H1 (cell line): ENCODE data around the gene LCE6A. TPM values are rescaled to one million over a fixed set of nuclear protein-coding genes. Genes with fewer than 3 reads are reported as not detected.

Source experiments
- CTCF ChIA-PET: fragments of 300-600 bp; sonication (Branson Sonifier 250); formaldehyde crosslinking; loops from one replicate; lab custom pipeline; 2021; ENCODE audit not compliant: partially characterized antibody; lab: Charles Lee
- POLR2A ChIA-PET: fragments of 300-600 bp; sonication (Branson Sonifier 250); formaldehyde crosslinking; loops from one replicate; lab custom pipeline; 2021; ENCODE audit warnings: inconsistent platforms; ENCODE audit not compliant: partially characterized antibody; lab: Charles Lee
- DNase-seq, 2 experiments: peaks; one replicate each; pipeline versions ENCODE4 v3.0.0 to v3.0.0-alpha.2; 2010 to 2022; ENCODE audit warnings: low spot score in 2 of 2, low read depth in 1 of 2, mixed read lengths in 1 of 2
- FAIRE-seq: peaks from 2 replicates; lab custom pipeline; 2011; peaks lifted over from hg19 to GRCh38; lab: Jason Lieb, UNC
- H2AFZ ChIP-seq: 2 replicates; pipeline ENCODE4 v1.8.1; 2012; ENCODE audit warnings: low read length, inconsistent platforms
- H2AK5ac ChIP-seq: 2 replicates; pipeline ENCODE4 v1.6.1; 2013; ENCODE audit warnings: low read depth, low read length
- H2BK120ac ChIP-seq: replicated peaks from 2 replicates; pipeline ENCODE3; 2013; ENCODE audit warnings: low read depth, low read length, inconsistent platforms
- H2BK12ac ChIP-seq: 2 replicates; pipeline ENCODE4 v1.6.1; 2013; ENCODE audit warnings: low read depth, low read length
- H2BK15ac ChIP-seq: 2 replicates; pipeline ENCODE4 v1.6.1; 2013; ENCODE audit warnings: low read length
- H2BK20ac ChIP-seq: 2 replicates; pipeline ENCODE4 v1.6.1; 2013; ENCODE audit warnings: low read length
- H2BK5ac ChIP-seq: 2 replicates; pipeline ENCODE4 v1.6.1; 2013; ENCODE audit warnings: low read depth, low read length
- H3K14ac ChIP-seq: 2 replicates; pipeline ENCODE4 v1.6.1; 2013; ENCODE audit warnings: inconsistent platforms; ENCODE audit not compliant: insufficient read length
- H3K18ac ChIP-seq: 2 replicates; pipeline ENCODE4 v1.6.1; 2013; ENCODE audit warnings: low read length; ENCODE audit errors: extremely low read depth
- H3K23ac ChIP-seq: 2 replicates; pipeline ENCODE4 v1.6.1; 2013; ENCODE audit warnings: inconsistent platforms; ENCODE audit not compliant: insufficient read length
- H3K23me2 ChIP-seq: 2 replicates; pipeline ENCODE4 v1.6.1; 2013; ENCODE audit warnings: low read depth, low read length
- H3K27ac ChIP-seq: 2 replicates; pipeline ENCODE4 v1.6.1; 2011; ENCODE audit warnings: low read depth, low read length, inconsistent platforms
- H3K27me3 ChIP-seq, 4 experiments: replicated peaks in 1 of 4; 1 replicate in 1 of 4; 2 replicates in 3 of 4; pipeline versions ENCODE4 v1.6.1 to v1.8.1; 2011 to 2013; ENCODE audit warnings: low read length in 3 of 4, mild to moderate bottlenecking in 3 of 4, inconsistent platforms in 2 of 4, mixed read lengths in 2 of 4, moderate library complexity in 1 of 4; ENCODE audit not compliant: control insufficient read depth in 3 of 4, insufficient read depth in 3 of 4; ENCODE audit errors: extremely low read depth in 1 of 4
- H3K36me3 ChIP-seq, 4 experiments: 2 replicates each; pipeline versions ENCODE4 v1.6.1 to v1.8.1; 2011 to 2013; ENCODE audit warnings: mild to moderate bottlenecking in 4 of 4, low read length in 3 of 4, moderate library complexity in 2 of 4, control low read depth in 1 of 4, inconsistent platforms in 1 of 4; ENCODE audit not compliant: insufficient read depth in 4 of 4, control insufficient read depth in 2 of 4
- H3K4ac ChIP-seq: replicated peaks from 2 replicates; pipeline ENCODE3; 2013; ENCODE audit warnings: low read length, low read depth, mixed read lengths, inconsistent platforms; ENCODE audit not compliant: insufficient read length
- H3K4me1 ChIP-seq, 4 experiments: replicated peaks in 1 of 4; 1 replicate in 1 of 4; 2 replicates in 3 of 4; pipeline versions ENCODE4 v1.6.1 to v1.8.1; 2011 to 2013; ENCODE audit warnings: low read length in 3 of 4, inconsistent platforms in 2 of 4, mixed read lengths in 1 of 4; ENCODE audit not compliant: insufficient read depth in 4 of 4, control insufficient read depth in 3 of 4
- H3K4me2 ChIP-seq, 2 experiments: 2 replicates each; pipeline versions ENCODE4 v1.6.1 to v1.8.1; 2011 to 2013; ENCODE audit warnings: low read depth in 2 of 2, low read length in 2 of 2, control low read depth in 1 of 2, inconsistent platforms in 1 of 2, mild to moderate bottlenecking in 1 of 2; ENCODE audit not compliant: insufficient read depth in 1 of 2
- H3K4me3 ChIP-seq, 4 experiments: fragments of 200-600, 300-600 bp in 1 of 4; sonication (generic), shearing (Covaris generic), sonication (Bioruptor Twin) in 1 of 4; 2 replicates each; pipeline versions ENCODE4 v1.5.1 to v1.8.1; 2011 to 2016; ENCODE audit warnings: low read length in 4 of 4, low read depth in 3 of 4, control low read depth in 2 of 4, inconsistent platforms in 2 of 4, mild to moderate bottlenecking in 2 of 4, mixed read lengths in 1 of 4, moderate library complexity in 1 of 4; ENCODE audit not compliant: insufficient read depth in 2 of 4; ENCODE audit errors: extremely low read depth in 1 of 4
- H3K56ac ChIP-seq: replicated peaks from 2 replicates; pipeline ENCODE3; 2013; ENCODE audit warnings: low read depth, mild to moderate bottlenecking, mixed read lengths, low read length, inconsistent platforms; ENCODE audit not compliant: insufficient read length
- H3K79me1 ChIP-seq: 2 replicates; pipeline ENCODE4 v1.6.1; 2013; ENCODE audit warnings: low read depth, low read length, control low read depth
- H3K79me2 ChIP-seq, 2 experiments: 2 replicates each; pipeline versions ENCODE4 v1.6.1 to v1.8.1; 2012 to 2013; ENCODE audit warnings: low read length in 2 of 2, mild to moderate bottlenecking in 2 of 2, inconsistent platforms in 1 of 2; ENCODE audit not compliant: insufficient read depth in 2 of 2, control insufficient read depth in 1 of 2
- H3K9ac ChIP-seq, 4 experiments: replicated peaks in 1 of 4; 1 replicate in 1 of 4; 2 replicates in 3 of 4; pipeline versions ENCODE4 v1.6.1 to v1.8.1; 2011 to 2013; ENCODE audit warnings: low read depth in 3 of 4, low read length in 3 of 4, control low read depth in 2 of 4, mild to moderate bottlenecking in 2 of 4, moderate library complexity in 2 of 4, inconsistent platforms in 1 of 4; ENCODE audit errors: extremely low read depth in 1 of 4
- H3K9me3 ChIP-seq, 2 experiments: 2 replicates each; pipeline versions ENCODE4 v1.6.1 to v1.8.1; 2012 to 2013; ENCODE audit warnings: mild to moderate bottlenecking in 2 of 2, moderate library complexity in 2 of 2, control low read depth in 1 of 2, inconsistent platforms in 1 of 2, low read depth in 1 of 2, low read length in 1 of 2, mixed read lengths in 1 of 2; ENCODE audit not compliant: insufficient read depth in 2 of 2
- H4K20me1 ChIP-seq, 2 experiments: replicated peaks in 1 of 2; 2 replicates each; pipeline versions ENCODE3 to v1.8.1; 2011 to 2013; ENCODE audit warnings: inconsistent platforms in 2 of 2, low read length in 2 of 2, mild to moderate bottlenecking in 1 of 2; ENCODE audit not compliant: insufficient read depth in 2 of 2, control insufficient read depth in 1 of 2
- H4K5ac ChIP-seq: 2 replicates; pipeline ENCODE4 v1.6.1; 2013; ENCODE audit warnings: low read length, low read depth, mixed read lengths, inconsistent platforms; ENCODE audit not compliant: insufficient read length
- H4K8ac ChIP-seq: 2 replicates; pipeline ENCODE4 v1.8.0; 2013; ENCODE audit warnings: mild to moderate bottlenecking, moderate library complexity, low read length, inconsistent platforms; ENCODE audit not compliant: insufficient read depth; ENCODE audit errors: extremely low read depth
- H4K91ac ChIP-seq: replicated peaks from 2 replicates; pipeline ENCODE3; 2013; ENCODE audit warnings: low read length, mixed read lengths, inconsistent platforms; ENCODE audit not compliant: insufficient read length
- BCL11A ChIP-seq, 2 experiments: IDR thresholded peaks; one replicate each; pipeline ENCODE4 v1.6.1; 2011; ENCODE audit warnings: low read depth in 2 of 2, low read length in 2 of 2, mild to moderate bottlenecking in 2 of 2
- BRCA1 ChIP-seq: IDR thresholded peaks from 2 replicates; pipeline ENCODE4 v1.6.1; 2012; ENCODE audit warnings: low read depth, low read length, improper control_type of control experiment
- CBX5 ChIP-seq: fragments of 300-800, 300-1000 bp; sonication (generic); IDR thresholded peaks from 2 replicates; pipeline ENCODE4 v1.7.1; 2016; ENCODE audit warnings: antibody characterized with exemption, low read length, low read depth
- EP300 ChIP-seq, 2 experiments: IDR thresholded peaks; 1 replicate in 1 of 2; 2 replicates in 1 of 2; pipeline ENCODE4 v1.6.1; 2011 to 2012; ENCODE audit warnings: low read depth in 2 of 2, low read length in 2 of 2, mild to moderate bottlenecking in 2 of 2, borderline replicate concordance in 1 of 2, inconsistent platforms in 1 of 2, moderate library complexity in 1 of 2
- FOSL1 ChIP-seq: IDR thresholded peaks from 2 replicates; pipeline ENCODE4 v1.6.1; 2011; ENCODE audit warnings: mild to moderate bottlenecking, low read depth, low read length, moderate library complexity; ENCODE audit not compliant: insufficient read depth
- HDAC2 ChIP-seq, 2 experiments: fragments of 300-600 bp in 1 of 2; sonication (generic) in 1 of 2; IDR thresholded peaks; 2 replicates each; pipeline ENCODE4 v1.6.1; 2011 to 2012; ENCODE audit warnings: low read depth in 2 of 2, low read length in 2 of 2, mild to moderate bottlenecking in 2 of 2, moderate library complexity in 2 of 2, borderline replicate concordance in 1 of 2, inconsistent platforms in 1 of 2
- SIX5 ChIP-seq: IDR thresholded peaks from 2 replicates; pipeline ENCODE4 v1.6.1; 2011; ENCODE audit warnings: mild to moderate bottlenecking, low read depth, low read length
- SRF ChIP-seq: IDR thresholded peaks from 2 replicates; pipeline ENCODE4 v1.6.1; 2011; ENCODE audit warnings: mild to moderate bottlenecking, low read depth, low read length, moderate library complexity
- SUZ12 ChIP-seq: fragments of 200-600 bp; sonication (generic); IDR thresholded peaks from 2 replicates; pipeline ENCODE4 v1.6.1; 2012; ENCODE audit warnings: mild to moderate bottlenecking, inconsistent platforms, low read length, moderate library complexity, mixed read lengths
- TBP ChIP-seq: IDR thresholded peaks from 2 replicates; pipeline ENCODE4 v1.6.1; 2011; ENCODE audit warnings: low read depth, low read length, improper control_type of control experiment
- WGBS, 2 experiments: shearing (Covaris generic) in 1 of 2; methylation state at CpG; one replicate each; pipeline versions ENCODE4 v1.1.6 to v1.1.7; 2013 to 2015; ENCODE audit warnings: low lambda C conversion rate in 2 of 2, mixed read lengths in 2 of 2, inconsistent platforms in 1 of 2, low coverage in 1 of 2, missing lambda C conversion rate in 1 of 2; ENCODE audit not compliant: insufficient replicate concordance in 2 of 2, insufficient coverage in 1 of 2, insufficient read length in 1 of 2; ENCODE audit errors: extremely low coverage in 1 of 2, missing lambda C conversion rate in 1 of 2; 5-methylcytosine and 5-hydroxymethylcytosine counted together
- polyA plus RNA-seq, 7 experiments: library from polyadenylated mRNA; depleted of rRNA in 3 of 7; stranded (reverse) in 5 of 7; unstranded in 2 of 7; fragments of >200 nt in 5 of 7; fragments of 200-250 nt in 2 of 7; gene quantifications; 1 replicate in 5 of 7; 2 replicates in 1 of 7; 4 replicates in 1 of 7; pipeline versions ENCODE4 v1.2.1 to v1.2.3, GENCODE V29; 2011 to 2013; ENCODE audit warnings: missing spikeins in 2 of 7, mixed read lengths in 2 of 7
- total RNA-seq: library from RNA; stranded (reverse); fragmentation: NEBNext Ultra II Directional; extraction: Animal tissue kit (Norgen Biotek cat#: 25700); gene quantifications from 2 replicates; pipeline ENCODE4 v1.2.1, GENCODE V29; 2021

The LCE6A gene
- total and polyA plus RNA-seq, 2 of the 8 experiments (the other 6 are each of a cell fraction or from before 2014, with no cell fraction given), result not detected

- no peaks in the 10 kb centered on the region for H4K20me1 ChIP-seq
- H2BK15ac ChIP-seq, result no peak within 1 kb of the TSS
- H3K18ac ChIP-seq, result no peak within 1 kb of the TSS
- no peak within 1 kb of the TSS for H2AFZ ChIP-seq
- no peak within 1 kb of the TSS for H3K27ac ChIP-seq
- H3K79me1 ChIP-seq, result no peaks in the 10 kb centered on the region
- H3K56ac ChIP-seq, result no peak within 1 kb of the TSS
- H4K8ac ChIP-seq, result no peak within 1 kb of the TSS
- no peak within 1 kb of the TSS for H3K4me2 ChIP-seq
- H2BK5ac ChIP-seq, result no peak within 1 kb of the TSS
- no peak for DNase-seq
- H4K91ac ChIP-seq, result no peak within 1 kb of the TSS
- no peak within 1 kb of the TSS for H3K4me3 ChIP-seq
- no peak within 1 kb of the TSS for H3K9ac ChIP-seq
- ChIA-PET POLR2A (no interaction called here), CTCF (interaction anchor here (0.7 kb wide), 1 partner anchor 263 kb away, joined by 3 read pairs; no protein-coding TSS in a partner anchor)
- no peak within 1 kb of the TSS for H3K4ac ChIP-seq
- H3K23ac ChIP-seq, result no peak within 1 kb of the TSS
- H3K9me3 ChIP-seq, result peaks cover 69 to 84% of the 10 kb centered on the region in 2 experiments
- H2AK5ac ChIP-seq, result no peak within 1 kb of the TSS
- TF ChIP-seq BRCA1 (no peak), FOSL1 (no peak), TBP (no peak), CBX5 (no peak), SUZ12 (no peak), SRF (no peak), BCL11A (IDR thresholded peaks at IDR 0.05; ENCODE audit: low read depth in 2 of 2, low read length in 2 of 2) (no peak), SIX5 (no peak), HDAC2 (IDR thresholded peaks at IDR 0.05; ENCODE audit: borderline replicate concordance in 1 of 2, low read depth in 2 of 2, low read length in 2 of 2) (no peak), EP300 (IDR thresholded peaks at IDR 0.05; ENCODE audit: borderline replicate concordance in 1 of 2, low read depth in 2 of 2, low read length in 2 of 2) (no peak)
- H2BK20ac ChIP-seq, result no peak within 1 kb of the TSS
- FAIRE-seq, result no peak
- no peaks in the 10 kb centered on the region for H3K79me2 ChIP-seq
- no peaks in the 10 kb centered on the region for H3K27me3 ChIP-seq
- H3K14ac ChIP-seq, result no peak within 1 kb of the TSS
- H3K4me1 ChIP-seq, result no peaks in the 10 kb centered on the region
- no peak within 1 kb of the TSS for H2BK12ac ChIP-seq
- no peak within 1 kb of the TSS for H4K5ac ChIP-seq
- H2BK120ac ChIP-seq, result no peak within 1 kb of the TSS
- H3K23me2 ChIP-seq, result no peaks in the 10 kb centered on the region
- WGBS, 2 experiments, result 65% methylated on average over 3 of the region's 3 CpGs; no CpG with 5 or more reads in 1 of the 2 experiments
- peaks cover 0 to 3% (median 0%) of the 10 kb centered on the region in 4 experiments; a peak in 1 of 8 replicates for H3K36me3 ChIP-seq
Observed at GRCh38 chr1:152859696-152860095, 17.0 kb downstream of the LCE6A start, which contains the start of gene LCE7A. TSS of gene LCE7A (plus strand) at chr1:152859996. CDS start at chr1:152860698, 702 bp downstream.
